Smooth muscle cell (in vitro differentiated cells): ENCODE results near the gene SSR4. TPM values are rescaled to one million over a fixed set of nuclear protein-coding genes. Genes with fewer than 3 reads are reported as not detected.

Experiments
- DNase-seq: peaks from one replicate; lab custom pipeline; 2025; ENCODE audit not compliant: unreplicated experiment; lab: John Stamatoyannopoulos, UW
- H2AFZ ChIP-seq: fragments of 200-600 bp; sonication (generic); 2 replicates; pipeline ENCODE4 v1.6.0; 2016; ENCODE audit warnings: antibody characterized with exemption, low read depth, mild to moderate bottlenecking
- H3F3A ChIP-seq: fragments of 200-600 bp; sonication (generic); 2 replicates; pipeline ENCODE4 v1.6.0; 2017; ENCODE audit warnings: antibody characterized with exemption, low read depth
- H3K27ac ChIP-seq: fragments of 200-600 bp; sonication (generic); 2 replicates; pipeline ENCODE4 v1.5.1; 2016; ENCODE audit warnings: low read depth, mild to moderate bottlenecking
- H3K27me3 ChIP-seq: fragments of 200-600 bp; sonication (generic); 2 replicates; pipeline ENCODE4 v1.6.1; 2016; ENCODE audit warnings: low read depth, mild to moderate bottlenecking
- H3K36me3 ChIP-seq: fragments of 200-600 bp; sonication (generic); 2 replicates; pipeline ENCODE4 v1.5.1; 2016; ENCODE audit warnings: low read depth
- H3K4me1 ChIP-seq: fragments of 200-600 bp; sonication (generic); 2 replicates; pipeline ENCODE4 v1.5.1; 2016; ENCODE audit warnings: low read depth
- H3K4me2 ChIP-seq: fragments of 200-600 bp; sonication (generic); 2 replicates; pipeline ENCODE4 v1.6.0; 2016; ENCODE audit warnings: mild to moderate bottlenecking
- H3K4me3 ChIP-seq: fragments of 200-600 bp; sonication (generic); 2 replicates; pipeline ENCODE4 v1.5.1; 2016; ENCODE audit warnings: mild to moderate bottlenecking
- H3K79me2 ChIP-seq: fragments of 200-600 bp; sonication (generic); 2 replicates; pipeline ENCODE4 v1.6.0; 2016; ENCODE audit warnings: low read depth, mild to moderate bottlenecking
- H3K9ac ChIP-seq: fragments of 200-600 bp; sonication (generic); 2 replicates; pipeline ENCODE4 v1.6.0; 2016; ENCODE audit warnings: low read depth
- H3K9me3 ChIP-seq: fragments of 200-600 bp; sonication (generic); replicated peaks from 2 replicates; pipeline ENCODE4 v1.5.1; 2016; ENCODE audit warnings: low read depth
- H4K20me1 ChIP-seq: fragments of 200-600 bp; sonication (generic); 2 replicates; pipeline ENCODE4 v1.6.0; 2016; ENCODE audit warnings: low read depth
- CTCF ChIP-seq: fragments of 200-600 bp; sonication (generic); IDR thresholded peaks from 2 replicates; pipeline ENCODE4 v1.5.1; 2017; ENCODE audit warnings: borderline replicate concordance, mild to moderate bottlenecking, antibody characterized with exemption; ENCODE audit not compliant: insufficient read depth, poor library complexity, severe bottlenecking
- WGBS: methylation state at CpG from one replicate; pipeline ENCODE4 v1.1.7; 2016; ENCODE audit warnings: low lambda C conversion rate; 5-methylcytosine and 5-hydroxymethylcytosine counted together
- polyA plus RNA-seq: library from polyadenylated mRNA; unstranded; fragments of >200 nt; fragmentation: Nextera tagmentation; extraction: Ambion mirVana; gene quantifications from 2 replicates; pipeline ENCODE4 v1.2.1, GENCODE V29; 2016
- total RNA-seq: library from RNA; depleted of rRNA; stranded (reverse); fragments of >200 nt; gene quantifications from 2 replicates; pipeline ENCODE4 v1.2.3, GENCODE V29; 2014

The SSR4 gene
- total and polyA plus RNA-seq, 2 experiments from 2014 or later = 443 to 677 TPM

GRCh38 chrX:153802513-153803045, 8.1 kb downstream of the SSR4 start:
- Histone ChIP-seq H3K4me3 (no peak overlapping the region), H3K36me3 (no peaks in the 10 kb centered on the region)
- 92% methylated on average over 13 of the region's 14 CpGs for WGBS

GRCh38 chrX:153803211-153804099, 9.0 kb downstream of the SSR4 start:
- H3K27me3 ChIP-seq = no peaks in the 10 kb centered on the region
- TF ChIP-seq CTCF = no peak

More at GRCh38 chrX:153802513-153803045, 8.1 kb downstream of the SSR4 start:
- no peak overlapping the region for H2AFZ ChIP-seq
- no peak for TF ChIP-seq CTCF
- H3K9me3 ChIP-seq = no peaks in the 10 kb centered on the region
- no peak overlapping the region for H3K27ac ChIP-seq
- no peaks in the 10 kb centered on the region for H4K20me1 ChIP-seq
- no peak for DNase-seq
- H3K4me2 ChIP-seq = no peak overlapping the region
- no peak overlapping the region for H3K9ac ChIP-seq
- H3F3A ChIP-seq = no peaks in the 10 kb centered on the region
- H3K27me3 ChIP-seq = no peaks in the 10 kb centered on the region
- no peaks in the 10 kb centered on the region for H3K79me2 ChIP-seq
- no peaks in the 10 kb centered on the region for H3K4me1 ChIP-seq

GRCh38 chrX:153804100-153804595, 9.7 kb downstream of the SSR4 start:
- no peak overlapping the region for H3K9ac ChIP-seq
- H3K79me2 ChIP-seq = no peaks in the 10 kb centered on the region
- H4K20me1 ChIP-seq = no peaks in the 10 kb centered on the region
- H2AFZ ChIP-seq = no peak overlapping the region
- no peak overlapping the region for H3K4me2 ChIP-seq
- no peak overlapping the region for H3K4me3 ChIP-seq
- TF ChIP-seq CTCF = no peak
- H3F3A ChIP-seq = no peaks in the 10 kb centered on the region
- H3K27ac ChIP-seq = no peak overlapping the region
- no peaks in the 10 kb centered on the region for H3K4me1 ChIP-seq
- 93% methylated on average over 34 of the region's 34 CpGs for WGBS
- no peaks in the 10 kb centered on the region for H3K9me3 ChIP-seq
- no peaks in the 10 kb centered on the region for H3K36me3 ChIP-seq
- H3K27me3 ChIP-seq = no peaks in the 10 kb centered on the region
- DNase-seq = no peak

More at GRCh38 chrX:153803211-153804099, 9.0 kb downstream of the SSR4 start:
- no peak for DNase-seq
- no peak overlapping the region for H3K4me2 ChIP-seq
- no peak overlapping the region for H2AFZ ChIP-seq
- H3F3A ChIP-seq = no peaks in the 10 kb centered on the region
- H3K4me3 ChIP-seq = no peak overlapping the region
- H3K27ac ChIP-seq = no peak overlapping the region
- WGBS = 95% methylated on average over 87 of the region's 87 CpGs
- no peaks in the 10 kb centered on the region for H3K79me2 ChIP-seq
- no peaks in the 10 kb centered on the region for H3K36me3 ChIP-seq
- no peaks in the 10 kb centered on the region for H3K9me3 ChIP-seq
- H4K20me1 ChIP-seq = no peaks in the 10 kb centered on the region
- H3K4me1 ChIP-seq = no peaks in the 10 kb centered on the region
- no peak overlapping the region for H3K9ac ChIP-seq
